Lung (tissue), 13 donors: ENCODE measurements around the gene THEMIS. TPM values are rescaled to one million over a fixed set of nuclear protein-coding genes. Genes with fewer than 3 reads are reported as not detected.

ENCODE experiments used
- ATAC-seq: fragments of 200-7000 bp; cut with Tn5 transposase; one replicate; pipeline ENCODE4 v1.9.1; 2020; ENCODE audit warnings: moderate number of reproducible peaks; ENCODE audit not compliant: insufficient read depth, low FRiP score
- DNase-seq, 3 donors: peaks; one replicate each; pipeline ENCODE4 v3.0.0-alpha.2; 2013 to 2017
- H3K27ac ChIP-seq, 2 donors: one replicate each; pipeline ENCODE4 v1.5.1; 2013; ENCODE audit warnings: mild to moderate bottlenecking in 2 of 2, moderate library complexity in 2 of 2, control low read depth in 1 of 2, inconsistent platforms in 1 of 2, low read depth in 1 of 2, low read length in 1 of 2
- H3K27me3 ChIP-seq, 3 donors: one replicate each; pipeline ENCODE4 v1.5.1; 2013; ENCODE audit warnings: low read length in 2 of 3; ENCODE audit not compliant: control insufficient read depth in 3 of 3, insufficient read depth in 3 of 3
- H3K36me3 ChIP-seq, 4 donors: one replicate each; pipeline ENCODE4 v1.5.1; 2013; ENCODE audit warnings: low read length in 4 of 4, mild to moderate bottlenecking in 1 of 4, moderate library complexity in 1 of 4; ENCODE audit not compliant: control insufficient read depth in 4 of 4, insufficient read depth in 4 of 4
- H3K4me1 ChIP-seq, 5 donors: one replicate each; pipeline ENCODE4 v1.5.1; 2013; ENCODE audit warnings: low read length in 5 of 5, mild to moderate bottlenecking in 2 of 5, moderate library complexity in 1 of 5; ENCODE audit not compliant: control insufficient read depth in 5 of 5, insufficient read depth in 5 of 5
- H3K4me3 ChIP-seq: one replicate; pipeline ENCODE4 v1.5.1; 2013; ENCODE audit warnings: mild to moderate bottlenecking, control low read depth, moderate library complexity
- H3K9ac ChIP-seq, 2 donors: one replicate each; pipeline ENCODE4 v1.5.1; 2013; ENCODE audit warnings: low read length in 2 of 2, control low read depth in 1 of 2; ENCODE audit not compliant: insufficient read depth in 1 of 2
- H3K9me3 ChIP-seq, 4 donors: one replicate each; pipeline ENCODE4 v1.5.1; 2013; ENCODE audit warnings: low read length in 3 of 4, mild to moderate bottlenecking in 1 of 4, moderate library complexity in 1 of 4; ENCODE audit not compliant: control insufficient read depth in 4 of 4, insufficient read depth in 3 of 4
- WGBS, 2 donors: extraction: QIAGEN DNeasy Blood & Tissue Kit; methylation state at CpG; one replicate each; pipeline ENCODE4 v1.1.7; 2013; 5-methylcytosine and 5-hydroxymethylcytosine counted together
- polyA plus RNA-seq, 2 donors: library from polyadenylated mRNA; stranded (reverse); fragments of 200-250 nt; gene quantifications; one replicate each; pipeline ENCODE4 v1.2.1, GENCODE V29; 2013
- small RNA-seq: library from RNA; depleted of rRNA; stranded (forward); fragments of <200 nt; gene quantifications from one replicate; pipeline ENCODE3, GENCODE V24; 2014; ENCODE audit warnings: low replicate concordance
- total RNA-seq, 2 donors: library from RNA; depleted of rRNA in 1 of 2; stranded (reverse); fragments of >200 nt in 1 of 2; gene quantifications; one replicate each; pipeline ENCODE4 v1.2.1, GENCODE V29; 2014 to 2021
- TF ChIP-seq, protein P1 (sequence below): IDR thresholded peaks from 2 replicates; pipeline ENCODE4 v1.5.1; 2012; ENCODE audit warnings: mild to moderate bottlenecking; ENCODE audit errors: control extremely low read depth, extremely low read depth
- donor health status: control.
- donor health status: control.
- donor health status: Bipolar disorder and iron deficiency.
- donor health status: healthy.
- donor health status: DM: yes; HTN: yes; CAD: no.

Gene THEMIS
- total and polyA plus RNA-seq, 4 donors, result 0.22 to 0.86 (median 0.54) TPM

DNA sequence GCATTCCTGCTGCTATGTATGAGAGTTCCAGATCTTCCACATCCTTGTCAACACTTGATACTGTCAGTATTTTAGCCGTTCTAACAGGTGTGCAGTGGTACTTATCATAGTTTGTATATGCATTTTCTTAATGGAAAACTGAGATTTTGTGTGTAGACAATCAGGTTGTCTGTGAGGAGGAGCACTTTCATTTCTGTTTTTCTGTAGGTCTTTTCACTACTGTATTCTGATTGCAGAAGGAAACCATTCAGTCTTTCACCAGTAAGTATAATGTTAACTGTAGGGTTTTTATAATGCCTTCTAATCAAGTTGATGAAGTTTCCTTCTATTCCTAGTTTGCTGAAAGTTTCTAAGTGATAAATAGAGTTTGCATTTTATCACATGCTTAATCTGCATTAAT lies 216.4 kb downstream of the THEMIS start:
- Histone ChIP-seq H3K4me1 (no peaks in the 10 kb centered on the region), H3K4me3 (no peak overlapping the region), H3K9me3 (peaks cover 0 to 2% (median 0%) of the 10 kb centered on the region in 4 donors), H3K27me3 (no peaks in the 10 kb centered on the region), H3K27ac (no peak overlapping the region), H3K36me3 (no peaks in the 10 kb centered on the region), H3K9ac (no peak overlapping the region)
- TF ChIP-seq, protein P1, sequence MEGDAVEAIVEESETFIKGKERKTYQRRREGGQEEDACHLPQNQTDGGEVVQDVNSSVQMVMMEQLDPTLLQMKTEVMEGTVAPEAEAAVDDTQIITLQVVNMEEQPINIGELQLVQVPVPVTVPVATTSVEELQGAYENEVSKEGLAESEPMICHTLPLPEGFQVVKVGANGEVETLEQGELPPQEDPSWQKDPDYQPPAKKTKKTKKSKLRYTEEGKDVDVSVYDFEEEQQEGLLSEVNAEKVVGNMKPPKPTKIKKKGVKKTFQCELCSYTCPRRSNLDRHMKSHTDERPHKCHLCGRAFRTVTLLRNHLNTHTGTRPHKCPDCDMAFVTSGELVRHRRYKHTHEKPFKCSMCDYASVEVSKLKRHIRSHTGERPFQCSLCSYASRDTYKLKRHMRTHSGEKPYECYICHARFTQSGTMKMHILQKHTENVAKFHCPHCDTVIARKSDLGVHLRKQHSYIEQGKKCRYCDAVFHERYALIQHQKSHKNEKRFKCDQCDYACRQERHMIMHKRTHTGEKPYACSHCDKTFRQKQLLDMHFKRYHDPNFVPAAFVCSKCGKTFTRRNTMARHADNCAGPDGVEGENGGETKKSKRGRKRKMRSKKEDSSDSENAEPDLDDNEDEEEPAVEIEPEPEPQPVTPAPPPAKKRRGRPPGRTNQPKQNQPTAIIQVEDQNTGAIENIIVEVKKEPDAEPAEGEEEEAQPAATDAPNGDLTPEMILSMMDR, result no peak
- ATAC-seq (no peak), DNase-seq (no peak)
- WGBS, 2 donors, result 76 to 83% methylated on average over 1 of the region's 1 CpG

Small RNA genes lying within 50 kb of the gene (small RNA-seq; reads per million reads assigned to genes)
- gene MRPS17P5, result not detected
